ENCODE results near the gene PDE4D.

Gene PDE4D

GRCh38 chr5:59325070-59325469, 568.5 kb downstream of the PDE4D start:
- H3K27ac ChIP-seq, result no peak overlapping the region
- H3K4me3 ChIP-seq (ENCODE audit: low read depth, low read length), result no peak overlapping the region
- no peak for TF ChIP-seq CTCF (IDR thresholded peaks at IDR 0.05; ENCODE audit: low read depth, low read length)
- H3K36me3 ChIP-seq, result no peaks in the 10 kb centered on the region
- H3K27me3 ChIP-seq (ENCODE audit: insufficient read depth, low read depth, severe bottlenecking), result no peaks in the 10 kb centered on the region
- no peaks in the 10 kb centered on the region for H3K9me3 ChIP-seq (ENCODE audit: severe bottlenecking)
- DNase-seq, result no peak

- no peak for DNase-seq
- H3K36me3 ChIP-seq, result no peaks in the 10 kb centered on the region
- no peaks in the 10 kb centered on the region for H3K27me3 ChIP-seq (ENCODE audit: insufficient read depth, low read depth, severe bottlenecking)
- no peak for TF ChIP-seq CTCF (IDR thresholded peaks at IDR 0.05; ENCODE audit: low read depth, low read length)
- no peak overlapping the region for H3K27ac ChIP-seq
- H3K9me3 ChIP-seq (ENCODE audit: severe bottlenecking), result no peaks in the 10 kb centered on the region
- H3K4me3 ChIP-seq (ENCODE audit: low read depth, low read length), result no peak overlapping the region
These were observed 570.6 kb downstream of the PDE4D start for GRCh38 chr5:59322894-59323293.

GRCh38 chr5:59322058-59322457, 571.5 kb downstream of the PDE4D start:
- Histone ChIP-seq H3K27me3 (ENCODE audit: insufficient read depth, low read depth, severe bottlenecking) (no peaks in the 10 kb centered on the region), H3K4me3 (ENCODE audit: low read depth, low read length) (no peak overlapping the region), H3K9me3 (ENCODE audit: severe bottlenecking) (no peaks in the 10 kb centered on the region), H3K27ac (no peak overlapping the region), H3K36me3 (no peaks in the 10 kb centered on the region)
- no peak for TF ChIP-seq CTCF (IDR thresholded peaks at IDR 0.05; ENCODE audit: low read depth, low read length)
- DNase-seq, result no peak

DNA sequence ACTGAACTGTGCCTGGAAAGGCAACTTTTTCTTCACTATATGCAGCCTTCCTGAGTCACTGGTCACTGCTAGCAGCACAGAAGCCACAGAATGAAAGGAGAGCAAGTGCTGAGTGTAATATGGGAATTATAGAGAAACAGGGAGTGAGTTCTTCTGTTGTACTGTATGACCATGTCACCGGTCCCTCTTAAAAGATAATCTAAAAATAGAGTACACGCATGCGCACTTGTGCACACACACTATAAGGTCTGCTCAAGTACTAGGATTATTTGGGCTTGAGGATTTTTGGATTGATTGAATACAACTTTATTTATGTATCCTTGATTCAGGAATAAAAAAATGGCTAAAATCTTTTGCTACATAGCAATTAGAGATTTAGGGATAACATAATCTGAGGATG, 571.9 kb downstream of the PDE4D start:
- no peak for TF ChIP-seq CTCF (IDR thresholded peaks at IDR 0.05; ENCODE audit: low read depth, low read length)
- Histone ChIP-seq H3K27me3 (ENCODE audit: insufficient read depth, low read depth, severe bottlenecking) (no peaks in the 10 kb centered on the region), H3K4me3 (ENCODE audit: low read depth, low read length) (no peak overlapping the region), H3K36me3 (no peaks in the 10 kb centered on the region), H3K27ac (no peak overlapping the region), H3K9me3 (ENCODE audit: severe bottlenecking) (no peaks in the 10 kb centered on the region)
- no peak for DNase-seq

GRCh38 chr5:59320420-59320819, 573.1 kb downstream of the PDE4D start:
- Histone ChIP-seq H3K27ac (no peak overlapping the region), H3K27me3 (ENCODE audit: insufficient read depth, low read depth, severe bottlenecking) (no peaks in the 10 kb centered on the region), H3K9me3 (ENCODE audit: severe bottlenecking) (no peaks in the 10 kb centered on the region), H3K36me3 (no peaks in the 10 kb centered on the region), H3K4me3 (ENCODE audit: low read depth, low read length) (no peak overlapping the region)
- TF ChIP-seq CTCF (IDR thresholded peaks at IDR 0.05; ENCODE audit: low read depth, low read length), result no peak
- DNase-seq, result no peak

DNA sequence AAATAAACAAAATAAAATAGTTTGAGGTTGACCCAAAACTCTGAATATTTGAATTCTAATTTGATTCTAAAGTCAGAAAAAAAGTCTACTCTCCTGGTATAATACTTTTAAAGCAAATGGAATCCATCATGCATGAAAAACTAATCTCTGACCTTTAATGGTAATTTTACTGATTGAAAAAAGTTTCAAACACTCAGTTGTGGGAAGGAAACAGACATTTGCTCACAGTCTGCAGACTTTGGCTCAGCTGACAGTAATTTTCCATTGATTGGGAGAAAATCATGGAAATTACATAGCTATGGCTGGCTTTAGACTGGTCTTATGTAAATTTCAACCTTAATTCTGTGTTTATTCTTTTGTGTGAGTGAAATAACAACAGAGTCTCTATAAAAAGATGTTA, 574.3 kb downstream of the PDE4D start:
- H3K36me3 ChIP-seq, result no peaks in the 10 kb centered on the region
- no peaks in the 10 kb centered on the region for H3K9me3 ChIP-seq (ENCODE audit: severe bottlenecking)
- H3K27me3 ChIP-seq (ENCODE audit: insufficient read depth, low read depth, severe bottlenecking), result no peaks in the 10 kb centered on the region
- H3K4me3 ChIP-seq (ENCODE audit: low read depth, low read length), result no peak overlapping the region
- TF ChIP-seq CTCF (IDR thresholded peaks at IDR 0.05; ENCODE audit: low read depth, low read length), result no peak
- H3K27ac ChIP-seq, result no peak overlapping the region
- DNase-seq, result no peak
